Stimulated activated naive B cell treated with anti-CD40 and anti-IgM and Interleukin-4, amounts not matched to agents 10 μg/mL and 1 μg/mL and 100 μg/mL, for 72 hours (primary cell): ENCODE measurements around the gene AP1G2.

Experiments used
- ATAC-seq, 2 donors: fragments of 150-1000 bp; cut with Tn5 transposase; replicated peaks; 2 replicates each; pipeline ENCODE4 v1.10.0; 2021; ENCODE audit warnings: moderate library complexity in 1 of 2
- DNase-seq: peaks from one replicate; pipeline ENCODE4 v3.0.0; 2021
- H3K27ac Mint-ChIP-seq: one replicate; pipeline ENCODE4 v1.8.0; 2022; ENCODE audit warnings: mild to moderate bottlenecking, mixed read lengths
- H3K27me3 Mint-ChIP-seq, 2 donors: one replicate each; pipeline ENCODE4 v1.8.0; 2022; ENCODE audit warnings: mixed read lengths in 2 of 2
- H3K36me3 Mint-ChIP-seq, 2 donors: one replicate each; pipeline ENCODE4 v1.8.0; 2022; ENCODE audit warnings: mixed read lengths in 2 of 2, mild to moderate bottlenecking in 1 of 2
- H3K4me1 Mint-ChIP-seq, 2 donors: one replicate each; pipeline ENCODE4 v1.8.0; 2022; ENCODE audit warnings: mixed read lengths in 2 of 2, mild to moderate bottlenecking in 1 of 2
- H3K4me3 Mint-ChIP-seq, 2 donors: one replicate each; pipeline ENCODE4 v1.8.0; 2022; ENCODE audit warnings: mild to moderate bottlenecking in 2 of 2, mixed read lengths in 2 of 2, moderate library complexity in 1 of 2
- H3K9me3 Mint-ChIP-seq, 2 donors: one replicate each; pipeline ENCODE4 v1.8.0; 2022; ENCODE audit warnings: mixed read lengths in 2 of 2, mild to moderate bottlenecking in 1 of 2

Gene AP1G2

GRCh38 chr14:23561873-23562821 lies 5.4 kb downstream of the AP1G2 start:
- Mint-ChIP-seq H3K9me3 (no peaks in the 10 kb centered on the region), H3K36me3 (peaks cover 43 to 55% of the 10 kb centered on the region in 2 donors), H3K4me1 (peaks cover 46 to 68% of the 10 kb centered on the region in 2 donors), H3K27ac (peak overlapping the region; percentile 68), H3K4me3 (no peak overlapping the region), H3K27me3 (no peaks in the 10 kb centered on the region)
- ATAC-seq (no peak), DNase-seq (no peak)

- Mint-ChIP-seq H3K36me3 (peaks cover 43 to 60% of the 10 kb centered on the region in 2 donors), H3K27ac (no peak overlapping the region), H3K27me3 (no peaks in the 10 kb centered on the region), H3K4me1 (peaks cover 47 to 70% of the 10 kb centered on the region in 2 donors), H3K9me3 (no peaks in the 10 kb centered on the region), H3K4me3 (no peak overlapping the region)
- DNase-seq (no peak), ATAC-seq (no peak)
Observed at GRCh38 chr14:23561259-23561658, 6.3 kb downstream of the AP1G2 start.

GRCh38 chr14:23559926-23560520 lies 7.6 kb downstream of the AP1G2 start:
- no peak for DNase-seq
- Mint-ChIP-seq H3K9me3 (no peaks in the 10 kb centered on the region), H3K27me3 (no peaks in the 10 kb centered on the region), H3K4me3 (no peak overlapping the region), H3K36me3 (peaks cover 36 to 55% of the 10 kb centered on the region in 2 donors), H3K27ac (no peak overlapping the region), H3K4me1 (peaks cover 48 to 72% of the 10 kb centered on the region in 2 donors)
- ATAC-seq = no peak

- H3K27me3 Mint-ChIP-seq = no peaks in the 10 kb centered on the region
- peak overlapping the region; percentile 84 for H3K27ac Mint-ChIP-seq
- peaks cover 33 to 48% of the 10 kb centered on the region in 2 donors for H3K36me3 Mint-ChIP-seq
- ATAC-seq (no peak), DNase-seq (no peak)
- no peaks in the 10 kb centered on the region for H3K9me3 Mint-ChIP-seq
- peaks cover 48 to 72% of the 10 kb centered on the region in 2 donors for H3K4me1 Mint-ChIP-seq
- H3K4me3 Mint-ChIP-seq = no peak overlapping the region
Observed at GRCh38 chr14:23559010-23559925, 8.3 kb downstream of the AP1G2 start.

GRCh38 chr14:23558346-23559009 lies 9.1 kb downstream of the AP1G2 start:
- H3K4me3 Mint-ChIP-seq = peak overlapping the region; percentile 14 to 98
- no peaks in the 10 kb centered on the region for H3K27me3 Mint-ChIP-seq
- no peak for DNase-seq
- H3K27ac Mint-ChIP-seq = peak overlapping the region; percentile 84
- no peak for ATAC-seq
- H3K36me3 Mint-ChIP-seq = peaks cover 30 to 42% of the 10 kb centered on the region in 2 donors
- peaks cover 44 to 72% of the 10 kb centered on the region in 2 donors for H3K4me1 Mint-ChIP-seq
- H3K9me3 Mint-ChIP-seq = no peaks in the 10 kb centered on the region

- ATAC-seq (no peak), DNase-seq (no peak)
- Mint-ChIP-seq H3K27ac (peak overlapping the region; percentile 74), H3K4me1 (peaks cover 42 to 67% of the 10 kb centered on the region in 2 donors), H3K36me3 (peaks cover 27 to 37% of the 10 kb centered on the region in 2 donors), H3K27me3 (no peaks in the 10 kb centered on the region), H3K9me3 (no peaks in the 10 kb centered on the region), H3K4me3 (peak overlapping the region; percentile 14 to 98)
Observed at GRCh38 chr14:23557946-23558345, 9.6 kb downstream of the AP1G2 start.

GRCh38 chr14:23557521-23557920 lies 10.1 kb downstream of the AP1G2 start:
- H3K27ac Mint-ChIP-seq = peak overlapping the region; percentile 47
- H3K36me3 Mint-ChIP-seq = peaks cover 23 to 33% of the 10 kb centered on the region in 2 donors
- H3K4me1 Mint-ChIP-seq = peaks cover 39 to 63% of the 10 kb centered on the region in 2 donors
- peak overlapping the region; percentile 66 to 98 for H3K4me3 Mint-ChIP-seq
- no peak for ATAC-seq
- no peaks in the 10 kb centered on the region for H3K27me3 Mint-ChIP-seq
- H3K9me3 Mint-ChIP-seq = no peaks in the 10 kb centered on the region
- DNase-seq = no peak

- DNase-seq (no peak), ATAC-seq (no peak)
- Mint-ChIP-seq H3K4me3 (peak overlapping the region; percentile 98 to 99), H3K4me1 (peaks cover 38 to 64% of the 10 kb centered on the region in 2 donors), H3K27ac (peak overlapping the region; percentile 98), H3K36me3 (peaks cover 20 to 33% of the 10 kb centered on the region in 2 donors), H3K27me3 (no peaks in the 10 kb centered on the region), H3K9me3 (no peaks in the 10 kb centered on the region)
Observed at GRCh38 chr14:23556700-23557440, 10.7 kb downstream of the AP1G2 start.

GRCh38 chr14:23555882-23556699 lies 11.5 kb downstream of the AP1G2 start, which contains the start of gene THTPA:
THTPA (plus strand) TSS chr14:23556271; CDS start chr14:23556758, 487 bp downstream.
- Mint-ChIP-seq H3K9me3 (no peaks in the 10 kb centered on the region), H3K27ac (peak within 1 kb of the TSS; percentile 98), H3K4me1 (peaks cover 34 to 61% of the 10 kb centered on the region in 2 donors), H3K4me3 (peak within 1 kb of the TSS; percentile 98 to 99), H3K27me3 (no peaks in the 10 kb centered on the region), H3K36me3 (peaks cover 14 to 27% of the 10 kb centered on the region in 2 donors)
- ATAC-seq = peak; percentile 81 to 83
- DNase-seq = peak; percentile 91

- peaks cover 10 to 21% of the 10 kb centered on the region in 2 donors for H3K36me3 Mint-ChIP-seq
- H3K9me3 Mint-ChIP-seq = no peaks in the 10 kb centered on the region
- ATAC-seq = no peak
- H3K27ac Mint-ChIP-seq = peak overlapping the region; percentile 98
- peak overlapping the region; percentile 98 to 99 for H3K4me3 Mint-ChIP-seq
- no peak for DNase-seq
- no peaks in the 10 kb centered on the region for H3K27me3 Mint-ChIP-seq
- H3K4me1 Mint-ChIP-seq = peaks cover 34 to 56% of the 10 kb centered on the region in 2 donors
Observed at GRCh38 chr14:23555533-23555881, 12.1 kb downstream of the AP1G2 start.

- H3K4me3 Mint-ChIP-seq = no peak within 1 kb of the TSS
- peaks cover 0 to 4% of the 10 kb centered on the region in 2 donors for H3K36me3 Mint-ChIP-seq
- ATAC-seq (peak; percentile 67 to 75), DNase-seq (peak; percentile 74)
- H3K4me1 Mint-ChIP-seq = peaks cover 7 to 17% of the 10 kb centered on the region in 2 donors
- H3K27ac Mint-ChIP-seq = peak within 1 kb of the TSS; percentile 92
- H3K27me3 Mint-ChIP-seq = no peaks in the 10 kb centered on the region
- H3K9me3 Mint-ChIP-seq = no peaks in the 10 kb centered on the region
Observed at GRCh38 chr14:23551266-23552028, 16.1 kb downstream of the AP1G2 start, which contains the start of gene ZFHX2. ZFHX2 (minus strand) TSS chr14:23551765; CDS start chr14:23535325, 16,440 bp downstream.
